DMS79 treated with DMSO at 0.1 percent for 48 hours (cell line): Measurements from ENCODE around the gene CISD1.

ENCODE experiments used
- DNase-seq: peaks from one replicate; lab custom pipeline; 2025; lab: John Stamatoyannopoulos, UW

CISD1 gene

DNA sequence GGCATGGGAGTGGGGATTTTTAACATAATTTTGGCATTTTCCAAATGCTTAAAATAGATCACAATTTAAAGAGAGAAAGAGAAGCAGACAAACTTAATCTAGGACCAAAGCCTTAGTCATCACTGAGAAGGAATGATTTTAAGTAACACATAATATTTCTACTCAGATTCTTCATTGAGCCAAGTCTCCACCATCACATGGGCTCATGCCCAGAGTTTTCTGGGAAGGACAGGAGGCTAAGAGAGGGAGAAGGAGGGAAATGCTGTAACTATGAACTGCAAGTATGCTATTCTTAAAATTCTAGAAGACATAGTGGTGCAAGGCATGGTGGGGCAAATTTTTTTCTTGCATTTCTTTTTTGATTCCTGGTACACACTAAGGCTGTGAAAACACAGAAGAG is 42.1 kb downstream of the CISD1 start:
- DNase-seq = no peak

DNA sequence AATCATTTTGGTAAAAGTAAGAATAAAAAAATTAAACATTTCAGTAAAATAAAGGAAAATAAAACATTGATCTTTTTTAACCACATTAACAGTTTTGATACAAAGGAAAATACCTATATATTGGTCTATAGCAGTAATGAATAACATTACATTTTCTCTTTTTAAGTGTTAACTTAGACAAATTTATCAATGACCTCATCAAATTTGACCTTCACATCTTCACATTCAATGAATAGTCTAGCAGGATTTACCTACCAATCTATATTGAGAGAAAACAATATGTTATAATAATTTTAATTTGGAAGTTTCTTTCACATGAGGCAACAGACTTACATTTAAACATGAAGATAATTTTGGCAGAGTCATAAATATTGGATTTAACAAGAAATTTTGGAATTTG is 47.9 kb downstream of the CISD1 start:
- no peak for DNase-seq

DNA sequence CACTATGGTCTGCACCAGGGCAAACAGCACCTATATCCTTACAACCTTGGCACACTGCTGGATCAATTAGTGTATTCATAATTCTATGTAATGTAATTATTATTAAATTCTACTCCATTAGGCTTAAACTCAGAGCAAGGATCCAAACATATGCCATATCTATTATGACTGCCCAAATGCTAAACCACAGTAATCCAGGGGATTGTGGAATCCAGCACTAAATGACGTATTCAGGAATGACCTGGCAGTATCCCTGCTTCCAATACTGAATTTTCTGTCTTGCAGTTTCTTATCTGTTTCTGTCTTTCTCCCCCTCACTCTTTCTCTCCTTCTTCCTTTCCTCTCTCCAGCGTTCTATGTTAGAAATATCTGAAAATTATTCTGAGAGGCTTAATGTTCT is 49.4 kb downstream of the CISD1 start:
- no peak for DNase-seq

DNA sequence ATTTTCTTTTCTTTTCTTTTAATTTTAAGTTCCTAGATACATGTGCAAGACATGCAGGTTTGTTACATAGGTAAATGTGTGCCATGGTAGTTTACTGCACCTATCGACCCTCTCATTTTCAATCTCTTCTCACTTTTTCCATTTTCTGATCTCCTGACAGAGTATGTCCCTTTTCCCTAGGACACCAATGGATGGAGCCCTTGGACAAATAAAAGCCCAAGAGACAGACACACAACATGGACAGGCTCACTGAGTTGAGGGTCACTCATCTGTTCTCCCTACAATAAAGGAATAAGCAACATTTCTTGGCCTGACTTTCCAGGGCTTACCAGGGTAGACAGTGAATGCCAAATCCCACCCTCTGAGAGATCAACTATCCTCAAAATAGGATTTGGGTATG is 50.6 kb downstream of the CISD1 start:
- DNase-seq = no peak

DNA sequence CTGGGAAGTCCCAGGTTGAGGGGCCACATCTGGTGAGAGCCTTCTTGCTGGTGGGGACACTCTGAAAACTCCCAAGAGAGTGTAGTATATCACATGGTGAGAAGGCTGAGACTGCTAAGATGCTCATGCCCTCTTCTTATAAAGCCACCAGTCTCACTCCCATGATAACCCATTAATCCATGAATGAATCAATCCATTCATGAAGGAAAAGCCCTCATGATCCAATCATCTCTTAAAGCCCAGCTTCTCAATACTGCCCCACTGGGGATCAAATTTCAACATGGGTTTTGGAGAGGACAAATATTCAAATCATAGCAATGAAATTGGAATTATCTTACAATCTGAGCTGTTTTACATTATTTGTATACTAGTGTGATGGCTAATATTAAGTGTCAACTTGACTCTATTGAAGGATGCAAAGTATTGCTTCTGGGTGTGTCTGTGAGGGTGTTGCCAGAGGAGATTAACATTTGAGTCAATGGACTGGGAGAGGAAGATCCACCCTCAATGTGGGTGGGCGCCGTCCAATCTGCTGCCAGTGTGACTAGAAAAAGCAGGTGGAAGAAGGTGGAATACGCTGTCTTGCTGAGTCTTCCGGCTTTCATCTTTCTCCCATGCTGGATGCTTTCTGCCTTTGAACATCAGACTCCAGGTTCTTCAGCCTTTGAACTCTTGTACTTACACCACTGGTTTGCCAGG is 51.5 kb downstream of the CISD1 start:
- DNase-seq = no peak

DNA sequence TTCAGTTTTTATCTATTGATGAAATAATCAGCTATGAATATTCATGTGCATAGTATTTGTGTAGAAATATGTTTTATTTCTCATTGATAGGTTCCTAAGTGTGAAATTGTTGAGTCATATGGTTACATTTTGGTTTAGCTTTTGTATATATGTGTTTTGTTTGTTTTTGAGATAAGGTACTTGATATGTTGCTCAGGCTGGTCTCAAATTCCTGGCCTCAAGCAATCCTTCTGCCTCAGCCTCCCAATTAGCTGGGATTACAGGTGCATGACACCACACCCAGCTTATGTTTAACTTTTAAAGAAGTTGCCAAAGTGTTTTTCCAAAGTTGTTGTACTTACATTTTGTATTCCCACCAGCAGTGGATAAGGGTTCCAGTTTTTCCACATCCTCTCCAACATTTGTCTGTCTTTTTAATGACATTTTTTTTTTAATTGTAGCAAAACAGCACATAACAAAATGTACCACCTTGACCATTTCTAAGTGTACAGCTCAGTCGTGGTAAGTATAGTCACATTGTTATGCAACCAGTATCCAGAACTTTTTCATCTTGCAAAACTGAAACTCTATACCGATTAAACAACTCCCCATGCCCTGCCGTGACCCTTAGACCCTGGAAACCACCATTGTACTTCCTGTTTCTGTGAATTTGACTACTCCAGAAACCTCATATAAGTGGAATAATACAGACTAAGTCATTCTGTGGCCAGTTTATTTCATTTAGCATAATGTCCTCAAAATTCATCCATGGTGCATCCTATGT is 53.3 kb downstream of the CISD1 start:
- no peak for DNase-seq

DNA sequence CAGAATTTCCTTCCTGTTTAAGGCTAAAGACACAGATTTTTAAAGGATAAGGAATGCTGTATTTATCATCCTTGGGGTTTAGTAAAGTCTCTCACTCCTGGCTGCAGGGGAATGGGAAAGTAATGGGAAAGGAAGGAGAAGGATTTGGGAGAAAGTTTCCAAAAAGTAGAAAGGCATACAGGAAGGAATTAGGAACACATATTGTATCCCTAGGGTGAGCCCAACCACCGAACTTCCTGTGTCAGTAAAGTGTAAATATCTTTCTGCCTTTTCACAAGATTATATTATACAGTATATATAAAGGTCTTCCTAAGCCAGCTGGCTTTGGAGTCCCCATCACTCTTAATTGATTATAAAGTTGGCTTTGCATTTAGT is 53.9 kb downstream of the CISD1 start:
- DNase-seq = no peak

DNA sequence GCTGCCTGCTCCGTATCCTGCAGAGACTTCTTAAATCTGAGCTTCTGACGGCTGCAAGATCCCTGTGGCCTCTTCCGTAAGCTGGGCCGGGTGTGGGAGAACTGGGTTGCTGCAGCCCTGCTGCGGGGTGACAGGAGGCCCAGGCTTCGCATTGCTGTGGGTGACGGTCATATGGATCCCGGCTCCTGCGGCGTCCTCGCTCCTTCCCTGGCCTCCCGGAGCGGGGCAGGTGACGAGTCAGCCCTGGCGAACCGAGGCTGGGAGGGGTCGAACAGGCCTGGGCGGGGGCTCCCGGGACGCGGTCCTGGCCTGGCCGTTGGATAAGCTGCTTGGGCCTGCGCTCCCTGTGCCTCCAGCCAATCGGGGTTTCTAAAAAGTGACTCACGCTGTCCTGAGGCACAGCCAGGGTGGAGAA is 58.0 kb downstream of the CISD1 start:
- DNase-seq = no peak

DNA sequence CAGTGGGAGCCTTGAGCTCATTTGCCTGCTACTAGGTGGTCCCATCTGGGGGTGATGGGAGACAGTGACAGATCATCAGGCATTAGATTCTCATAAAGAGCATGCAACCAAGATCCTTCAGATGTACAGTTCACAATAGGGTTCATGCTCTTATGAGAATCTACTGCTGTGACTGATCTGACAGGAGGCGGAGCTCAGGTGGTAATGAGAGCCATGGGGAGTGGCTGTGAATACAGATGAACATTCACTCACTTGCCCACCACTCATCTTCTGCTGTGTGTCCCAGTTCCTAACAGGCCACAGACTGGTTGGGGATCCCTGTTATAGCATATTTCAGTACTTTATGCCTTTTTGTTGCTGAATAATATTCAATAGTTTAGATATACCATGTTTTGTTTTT is 59.3 kb downstream of the CISD1 start:
- no peak for DNase-seq

DNA sequence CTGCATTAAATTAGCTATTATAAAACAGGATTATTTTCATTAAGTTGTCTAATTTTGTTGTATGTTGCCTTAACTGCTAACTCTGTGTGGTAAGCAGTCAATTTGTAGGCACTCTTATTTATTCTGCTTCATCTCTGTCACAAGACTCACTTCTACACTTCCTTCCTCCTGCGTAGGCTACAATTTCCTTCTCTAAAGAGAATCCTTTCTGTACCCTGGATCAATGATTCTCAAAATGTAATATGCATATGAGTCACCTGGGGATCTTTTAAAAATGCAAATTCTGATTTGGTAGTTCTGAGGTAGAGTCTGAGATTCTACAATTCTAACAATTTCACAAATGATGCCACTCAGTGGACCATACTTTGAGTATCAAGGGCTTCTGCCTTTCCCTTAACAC is 61.5 kb downstream of the CISD1 start:
- DNase-seq = no peak

DNA sequence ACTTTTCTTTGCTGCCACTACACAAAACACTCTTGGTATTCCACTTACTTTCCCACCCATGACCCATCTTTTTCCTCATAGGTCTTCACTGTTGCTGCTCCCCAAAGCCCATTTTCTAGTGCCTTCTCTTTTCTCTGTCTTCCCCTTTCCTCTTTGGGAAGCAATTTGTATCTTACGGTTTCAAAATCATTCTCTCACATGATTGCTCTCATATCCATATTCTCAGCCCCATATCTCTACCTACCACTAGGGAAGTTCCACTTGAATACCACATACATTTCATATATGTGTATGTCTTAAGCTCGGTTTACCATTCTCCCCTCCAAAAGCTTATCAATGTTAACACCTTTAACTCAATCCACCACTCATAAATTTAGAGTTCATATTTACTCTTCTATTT is 62.7 kb downstream of the CISD1 start:
- DNase-seq = no peak

DNA sequence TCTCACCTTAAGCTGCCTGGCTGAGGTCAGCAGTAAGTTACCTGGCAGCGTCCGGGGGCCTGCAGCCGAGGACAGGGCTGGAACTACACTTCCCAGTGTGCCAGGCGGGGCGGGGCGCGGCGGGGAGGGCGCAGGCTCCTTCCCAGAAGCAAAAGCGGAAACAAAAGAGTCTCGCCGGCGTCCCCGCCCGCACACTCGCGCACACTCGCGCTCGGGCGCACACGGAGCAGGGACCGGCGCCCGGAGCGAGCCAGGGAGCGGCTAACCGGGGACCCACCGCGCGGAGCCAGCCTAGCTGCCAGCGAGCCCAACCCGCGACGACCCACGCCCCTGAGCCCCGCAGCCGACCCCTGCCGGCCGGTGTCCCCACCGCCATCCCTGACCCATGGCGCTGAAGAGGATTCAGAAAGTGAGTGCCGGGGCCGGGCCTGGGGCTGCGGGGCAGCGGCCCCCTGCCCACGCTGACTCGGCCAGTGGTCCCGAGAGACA is 65.9 kb downstream of the CISD1 start, which contains the start of gene UBE2D1:
TSS of gene UBE2D1 (plus strand) at position 190 of the 489 bp plus-strand sequence. CDS start at position 386, 196 bp downstream.
- DNase-seq = peak; percentile 12

DNA sequence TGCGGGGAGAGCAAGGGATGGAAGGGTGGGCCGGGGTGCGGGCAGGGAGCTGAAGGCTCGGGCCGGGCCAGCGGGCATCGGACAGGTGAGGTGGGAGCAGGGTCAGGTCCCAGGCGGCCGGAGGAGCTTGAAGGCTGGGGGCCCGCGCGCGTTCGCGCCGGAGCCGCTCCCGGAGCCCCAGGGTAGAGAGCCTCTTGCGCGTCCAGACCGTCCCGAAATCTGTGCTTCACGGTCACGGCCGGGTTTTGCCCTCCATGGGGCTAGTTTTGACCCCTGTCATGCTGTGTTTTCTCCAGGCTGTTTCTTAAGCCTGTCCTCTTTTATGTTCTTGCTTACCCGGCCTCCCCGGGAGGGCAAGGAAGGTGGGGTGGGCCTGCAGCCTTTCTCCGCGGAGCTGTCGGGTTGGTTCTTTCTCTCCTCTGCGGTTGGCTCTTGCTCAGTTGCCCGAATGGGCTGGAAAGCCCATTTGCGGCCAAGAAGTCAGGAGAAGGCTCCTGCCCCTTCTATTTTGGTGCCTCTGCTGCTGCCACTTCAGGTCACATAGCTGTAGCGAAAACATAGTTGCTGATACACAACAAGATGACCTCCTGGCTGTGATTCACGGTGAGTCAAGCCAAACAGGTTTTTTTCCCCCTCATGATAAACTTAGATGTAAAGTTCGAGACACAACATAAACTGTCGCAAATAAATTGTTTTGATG is 66.5 kb downstream of the CISD1 start:
- DNase-seq = no peak

DNA sequence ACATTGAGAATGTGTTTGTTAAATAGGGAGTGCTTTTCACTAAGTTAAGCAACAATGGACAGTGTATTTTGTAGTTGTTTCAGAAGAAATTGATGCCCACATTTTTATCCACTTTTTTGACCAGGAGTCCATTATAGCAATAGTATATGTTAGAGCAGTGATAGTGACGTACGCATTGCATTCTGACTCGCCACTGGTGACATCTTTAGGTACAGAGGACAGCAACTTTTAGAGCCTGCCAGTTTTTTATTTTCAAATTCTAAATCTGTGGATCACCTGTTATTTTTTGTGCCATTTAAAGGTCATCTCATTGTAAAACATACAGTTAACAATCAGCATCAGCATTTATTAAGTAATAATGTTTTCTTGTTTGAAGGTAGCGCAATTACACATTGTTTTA is 67.3 kb downstream of the CISD1 start:
- no peak for DNase-seq
